Natural killer cell (primary cell): ENCODE results near the gene C6orf132. TPM values are rescaled to one million over a fixed set of nuclear protein-coding genes. Genes with fewer than 3 reads are reported as not detected.

Experiments used
- ATAC-seq, 3 donors: fragments of 150-1000 bp in 2 of 3; fragments of 200-7000 bp in 1 of 3; cut with Tn5 transposase; 1 replicate in 1 of 3; 2 replicates in 2 of 3; pipeline ENCODE4 v1.10.0; 2021; ENCODE audit warnings: mild to moderate bottlenecking in 2 of 3, moderate library complexity in 2 of 3
- DNase-seq, 2 donors: peaks; one replicate each; pipeline versions ENCODE4 v3.0.0 to v3.0.0-alpha.2; 2013 to 2021; ENCODE audit warnings: mixed read lengths in 1 of 2
- H3K27ac ChIP-seq: one replicate; pipeline ENCODE4 v1.5.1; 2013; ENCODE audit warnings: mild to moderate bottlenecking, low read length
- H3K27me3 ChIP-seq: one replicate; pipeline ENCODE4 v1.6.1; 2013; ENCODE audit warnings: low read length; ENCODE audit not compliant: control insufficient read depth, insufficient read depth
- H3K36me3 ChIP-seq: one replicate; pipeline ENCODE4 v1.6.1; 2013; ENCODE audit warnings: low read length; ENCODE audit not compliant: control insufficient read depth, insufficient read depth
- H3K4me1 ChIP-seq: one replicate; pipeline ENCODE4 v1.6.1; 2013; ENCODE audit warnings: low read length; ENCODE audit not compliant: control insufficient read depth, insufficient read depth
- H3K4me3 ChIP-seq: one replicate; pipeline ENCODE4 v1.5.1; 2013; ENCODE audit warnings: low read length
- H3K9me3 ChIP-seq: one replicate; pipeline ENCODE4 v1.6.1; 2013; ENCODE audit warnings: low read length; ENCODE audit not compliant: control insufficient read depth, insufficient read depth
- H3K27ac Mint-ChIP-seq, 2 donors: one replicate each; pipeline ENCODE4 v1.8.0; 2022; ENCODE audit warnings: mild to moderate bottlenecking in 2 of 2, mixed read lengths in 2 of 2, moderate library complexity in 1 of 2
- H3K27me3 Mint-ChIP-seq, 2 donors: one replicate each; pipeline ENCODE4 v1.8.0; 2022; ENCODE audit warnings: low read depth in 2 of 2, mixed read lengths in 2 of 2
- H3K36me3 Mint-ChIP-seq: one replicate; pipeline ENCODE4 v1.8.0; 2022; ENCODE audit warnings: mixed read lengths
- H3K4me1 Mint-ChIP-seq, 2 donors: one replicate each; pipeline ENCODE4 v1.8.0; 2022; ENCODE audit warnings: mixed read lengths in 2 of 2
- H3K4me3 Mint-ChIP-seq: one replicate; pipeline ENCODE4 v1.8.0; 2022; ENCODE audit warnings: mild to moderate bottlenecking, moderate library complexity, mixed read lengths
- H3K9me3 Mint-ChIP-seq, 2 donors: one replicate each; pipeline ENCODE4 v1.8.0; 2022; ENCODE audit warnings: mixed read lengths in 2 of 2
- CTCF ChIP-seq: fragments of 200-600 bp; IDR thresholded peaks from one replicate; pipeline ENCODE4 v1.8.0; 2022; ENCODE audit warnings: antibody characterized with exemption
- WGBS: methylation state at CpG from one replicate; pipeline ENCODE4 v1.1.7; 2013; ENCODE audit warnings: missing lambda C conversion rate; ENCODE audit not compliant: insufficient coverage; 5-methylcytosine and 5-hydroxymethylcytosine counted together
- intact Hi-C: fragments of 100-400 bp; cut with micrococcal nuclease; formaldehyde crosslinking; loops from one replicate; pipeline ENCODE4 v1.14.2; 2022
- total RNA-seq, 4 donors: library from RNA; stranded (reverse); fragments of 120-200 nt in 1 of 4; gene quantifications; one replicate each; pipeline versions ENCODE4 v1.2.3 to v1.2.4, GENCODE V29; 2013 to 2022

Gene C6orf132
- total RNA-seq, 3 donors from 2014 or later (not counting 1 experiment from before 2014, with no cell fraction given): 0.05 to 0.15 (median 0.14) TPM

- Mint-ChIP-seq H3K27me3 (peaks cover 9 to 14% of the 10 kb centered on the region in 2 donors), H3K4me3 (no peak overlapping the region), H3K4me1 (no peaks in the 10 kb centered on the region), H3K36me3 (no peaks in the 10 kb centered on the region), H3K9me3 (no peaks in the 10 kb centered on the region), H3K27ac (no peak overlapping the region)
- TF ChIP-seq CTCF: no peak
- Histone ChIP-seq H3K27ac (no peak overlapping the region), H3K4me3 (no peak overlapping the region), H3K27me3 (no peaks in the 10 kb centered on the region), H3K9me3 (no peaks in the 10 kb centered on the region), H3K4me1 (no peaks in the 10 kb centered on the region), H3K36me3 (no peaks in the 10 kb centered on the region)
- ATAC-seq (no peak), DNase-seq (no peak)
- 75% methylated on average over 10 of the region's 10 CpGs for WGBS
- intact Hi-C loops: no loop called here
Observed at GRCh38 chr6:42118162-42119001, 24.0 kb downstream of the C6orf132 start.

- Mint-ChIP-seq H3K27ac (no peak overlapping the region), H3K36me3 (no peaks in the 10 kb centered on the region), H3K9me3 (no peaks in the 10 kb centered on the region), H3K4me1 (no peaks in the 10 kb centered on the region), H3K27me3 (peaks cover 9 to 14% of the 10 kb centered on the region in 2 donors), H3K4me3 (no peak overlapping the region)
- Histone ChIP-seq H3K9me3 (no peaks in the 10 kb centered on the region), H3K27ac (no peak overlapping the region), H3K4me1 (no peaks in the 10 kb centered on the region), H3K27me3 (no peaks in the 10 kb centered on the region), H3K36me3 (no peaks in the 10 kb centered on the region), H3K4me3 (no peak overlapping the region)
- intact Hi-C loops: no loop called here
- TF ChIP-seq CTCF: no peak
- ATAC-seq: no peak
- DNase-seq: no peak
- 87% methylated on average over 3 of the region's 3 CpGs for WGBS
Observed at GRCh38 chr6:42117843-42118161, 24.6 kb downstream of the C6orf132 start.

GRCh38 chr6:42113936-42114636 is 28.3 kb downstream of the C6orf132 start:
- no peak for TF ChIP-seq CTCF
- H3K4me3 ChIP-seq: no peak overlapping the region
- H3K4me3 Mint-ChIP-seq: no peak overlapping the region
- H3K9me3 ChIP-seq: no peaks in the 10 kb centered on the region
- no peaks in the 10 kb centered on the region for H3K4me1 Mint-ChIP-seq
- H3K27ac ChIP-seq: no peak overlapping the region
- no peak for DNase-seq
- no peak for ATAC-seq
- no peaks in the 10 kb centered on the region for H3K4me1 ChIP-seq
- intact Hi-C loops: no loop called here
- H3K36me3 ChIP-seq: no peaks in the 10 kb centered on the region
- WGBS: 74% methylated on average over 4 of the region's 5 CpGs
- peaks cover 14 to 15% of the 10 kb centered on the region in 2 donors for H3K27me3 Mint-ChIP-seq
- H3K36me3 Mint-ChIP-seq: no peaks in the 10 kb centered on the region
- no peak overlapping the region for H3K27ac Mint-ChIP-seq
- H3K9me3 Mint-ChIP-seq: no peaks in the 10 kb centered on the region
- no peaks in the 10 kb centered on the region for H3K27me3 ChIP-seq
